ENCODE results near the gene IDH3G.
"Not testable (repeated sequence)": the region's sequence is repeated elsewhere in the genome, so short reads cannot be mapped to it uniquely, and the experiment has no call there.

The IDH3G gene

GRCh38 chrX:153794018-153794896 lies at the start of gene IDH3G, which contains the start of gene SSR4:
Gene IDH3G (minus strand): TSS chrX:153794375. CDS start chrX:153794326, 49 bp downstream.
Gene SSR4 (plus strand): TSS chrX:153794668. CDS start chrX:153794688, 20 bp downstream.
- peak; percentile 89 for DNase-seq

GRCh38 chrX:153836921-153837320 lies 42.7 kb upstream of the IDH3G start:
- no peak for DNase-seq

GRCh38 chrX:153832728-153833127 lies 38.6 kb upstream of the IDH3G start:
- no peak for DNase-seq

DNA sequence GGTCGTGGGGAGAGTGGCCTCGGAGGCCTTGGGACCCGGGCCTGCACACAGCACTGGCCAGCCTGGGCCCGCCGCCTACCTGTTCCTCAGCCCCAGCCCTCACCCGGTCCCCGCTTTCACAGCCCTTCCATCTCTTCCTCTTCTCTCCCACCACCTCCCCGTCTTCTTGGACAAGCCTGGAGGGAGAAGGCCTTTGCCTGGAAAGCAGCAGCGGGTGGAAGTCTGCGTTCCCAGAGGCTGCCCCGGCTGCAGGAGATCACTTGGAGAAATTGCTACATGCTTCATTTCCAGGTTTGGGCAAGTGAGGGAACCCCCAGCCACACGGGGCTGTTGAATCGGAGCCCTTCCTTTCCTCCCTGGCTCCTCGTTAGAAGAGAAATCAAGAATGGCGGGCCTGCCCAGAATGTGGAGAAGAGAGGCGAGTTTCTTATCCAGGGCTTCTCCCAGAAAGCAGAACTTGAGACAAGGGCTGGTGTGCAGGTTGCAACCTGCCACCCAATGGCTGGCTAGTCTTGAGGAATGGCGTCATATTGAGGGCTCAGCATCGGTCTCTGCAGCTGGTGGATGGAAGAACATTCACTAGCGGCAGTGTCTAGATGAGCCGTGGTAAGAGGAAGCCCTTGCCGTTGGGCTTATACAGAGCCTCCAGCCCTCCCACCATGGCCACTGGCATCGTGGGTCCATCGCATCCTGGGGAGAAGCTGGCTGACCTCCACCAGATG lies 37.4 kb upstream of the IDH3G start:
- no peak for DNase-seq

DNA sequence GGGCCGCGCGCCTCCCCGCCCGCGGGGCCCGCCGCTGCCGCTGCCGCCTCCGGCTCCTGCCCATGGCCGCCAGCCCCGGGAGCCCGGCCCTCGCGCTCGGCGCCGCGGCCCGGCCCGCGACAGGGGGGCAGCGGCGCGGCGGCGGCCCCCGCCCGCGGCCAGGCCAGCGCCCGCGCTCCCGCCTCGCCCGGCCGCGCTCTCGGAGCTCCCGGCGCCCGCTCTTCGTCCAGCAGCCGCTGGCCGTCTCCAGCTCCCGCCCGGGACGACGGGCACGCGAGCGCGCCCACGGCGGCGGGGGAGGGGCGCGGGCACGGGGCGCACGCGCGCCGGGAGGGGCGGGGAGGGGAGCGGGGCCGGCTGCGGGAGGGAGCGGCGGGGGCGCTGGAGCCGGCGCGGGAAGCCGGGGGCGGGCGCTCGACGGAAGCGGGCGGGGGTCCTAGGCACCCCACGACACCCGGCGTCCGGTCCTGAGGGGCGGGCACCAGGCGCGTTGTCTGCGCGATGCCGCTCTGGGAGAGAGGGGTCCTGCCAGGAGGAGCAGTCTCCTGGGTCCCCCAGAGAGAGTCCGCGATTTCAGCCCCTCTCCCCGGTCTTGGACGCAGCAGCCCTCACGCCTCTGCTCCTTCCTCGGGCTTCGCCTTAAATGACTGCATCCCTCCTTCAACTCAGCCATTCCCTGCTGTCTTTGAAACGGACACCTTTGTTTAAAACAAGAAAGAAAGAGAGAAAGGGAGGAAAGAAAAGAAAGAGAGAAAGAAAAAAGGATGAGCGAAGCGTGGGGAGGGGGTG lies 36.7 kb upstream of the IDH3G start:
- DNase-seq, result no peak

DNA sequence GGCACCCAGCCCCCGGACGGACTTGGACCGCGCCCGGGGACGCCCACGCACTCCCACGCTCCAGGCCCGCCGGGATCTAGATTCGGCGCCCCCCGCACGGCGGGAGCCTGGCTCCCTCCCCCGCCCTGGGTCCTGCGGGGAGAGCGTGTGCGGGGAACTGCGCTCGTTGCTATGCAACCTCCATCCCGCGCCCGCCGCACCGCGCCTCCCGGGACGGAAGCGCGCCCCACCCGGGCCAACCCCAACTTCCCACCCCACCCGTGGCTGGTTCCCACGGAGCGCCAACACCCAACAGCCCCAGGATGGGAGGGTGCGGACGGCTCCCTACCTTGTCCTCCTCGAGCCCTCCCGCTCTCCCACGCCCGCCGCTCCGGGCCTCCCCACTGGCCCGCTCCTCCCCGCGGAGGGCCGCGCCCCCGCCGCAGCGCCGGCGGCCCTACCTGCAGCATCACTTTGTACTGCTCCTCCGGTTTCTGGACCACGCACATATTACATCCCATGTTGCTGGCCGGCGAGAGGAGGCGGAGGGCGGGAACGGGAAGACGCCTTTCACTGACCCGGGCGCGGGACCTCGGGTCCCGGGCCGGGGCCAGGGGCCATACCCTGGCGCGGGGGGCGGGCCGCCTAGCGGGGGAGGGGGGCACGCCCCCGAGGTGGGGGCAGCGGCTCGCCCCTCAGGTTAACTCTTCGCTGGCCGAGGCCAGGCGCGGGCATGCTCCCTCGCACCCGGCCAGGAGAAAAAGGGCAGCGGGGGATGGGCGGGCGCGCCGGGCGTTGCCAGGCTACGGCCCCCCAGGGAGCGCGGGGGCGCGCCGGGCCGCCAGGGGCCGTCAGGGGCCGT lies 35.8 kb upstream of the IDH3G start, which contains the start of gene PDZD4:
PDZD4 (minus strand) TSS at position 746 of the 841 bp plus-strand sequence; CDS start at position 500, 246 bp downstream.
- DNase-seq, result no peak

DNA sequence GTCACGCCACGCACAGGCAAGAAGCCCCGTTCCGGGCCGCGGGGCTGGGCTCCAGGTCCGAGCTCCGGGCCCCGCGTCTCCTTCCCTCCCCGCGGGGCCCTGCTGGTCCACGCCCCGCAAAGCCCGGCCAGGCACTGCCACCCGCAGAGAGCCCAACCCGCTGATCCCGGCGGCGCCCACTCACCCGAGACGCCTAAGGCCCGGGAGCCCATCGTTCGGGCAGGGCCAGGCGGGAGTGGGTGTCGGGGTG lies 35.3 kb upstream of the IDH3G start:
- DNase-seq, result no peak

DNA sequence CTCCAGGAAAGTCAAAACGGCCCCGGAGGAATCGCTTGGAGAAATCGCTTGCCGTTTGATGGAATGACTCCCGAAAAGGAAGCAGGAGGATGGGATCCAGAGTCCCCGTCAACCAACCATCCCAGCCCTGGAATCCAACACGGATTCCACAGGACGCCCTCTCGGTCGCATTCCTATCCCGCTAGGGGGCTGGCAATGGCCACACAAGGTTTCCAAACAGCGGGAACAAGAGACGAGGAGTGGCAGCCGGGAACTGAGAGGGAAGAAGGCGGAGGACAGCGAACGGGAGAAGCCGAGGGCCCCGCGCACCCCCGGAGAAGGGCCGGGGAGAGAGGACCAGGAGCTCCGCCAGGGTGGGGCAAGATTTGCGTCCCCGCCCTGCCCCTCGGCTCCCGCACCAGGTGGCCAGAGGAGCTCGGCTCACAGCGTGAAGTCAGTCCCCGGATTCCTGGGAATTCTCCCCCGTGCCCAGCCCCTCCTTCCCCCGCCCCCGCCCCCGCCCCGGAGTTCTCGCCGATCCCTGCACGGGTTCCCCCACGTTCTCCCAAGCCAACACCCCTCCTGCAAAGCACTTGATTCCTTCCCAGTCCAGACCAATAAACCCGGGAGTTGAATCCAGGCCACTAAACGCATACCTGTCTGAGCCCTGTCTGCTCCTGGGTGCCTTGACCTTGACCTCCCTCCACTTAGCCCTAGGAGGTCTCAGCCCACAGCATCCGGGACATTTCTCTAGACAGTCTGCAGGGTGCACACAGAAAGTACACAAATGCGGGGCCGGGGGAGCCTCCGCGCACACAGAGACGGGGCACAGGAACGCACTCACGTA lies 34.8 kb upstream of the IDH3G start:
- no peak for DNase-seq

DNA sequence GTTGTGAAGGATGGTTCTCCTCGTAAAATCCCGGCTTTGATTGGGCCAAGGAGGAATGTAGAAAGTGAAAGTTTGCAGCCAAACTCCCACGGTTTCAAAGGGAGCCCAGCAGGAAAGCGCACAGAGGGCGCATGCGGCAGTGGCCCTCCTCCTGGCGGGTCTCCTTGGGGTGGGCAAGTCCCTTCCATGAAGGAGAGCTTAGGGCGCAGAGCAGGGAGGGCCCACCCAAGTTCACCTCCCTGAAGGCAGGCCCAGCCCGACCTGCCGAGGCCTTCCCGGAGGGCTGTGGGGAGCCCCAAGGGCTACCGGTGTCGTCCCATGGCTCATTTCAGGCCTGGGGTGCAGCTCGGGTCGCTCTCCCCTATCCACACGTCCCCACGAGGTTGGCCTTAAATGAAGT lies 34.1 kb upstream of the IDH3G start:
- no peak for DNase-seq

GRCh38 chrX:153827903-153828302 lies 33.7 kb upstream of the IDH3G start:
- DNase-seq, result no peak

GRCh38 chrX:153827016-153827415 lies 32.8 kb upstream of the IDH3G start:
- no peak for DNase-seq

- no peak for DNase-seq
Measured at GRCh38 chrX:153825042-153825441, 30.9 kb upstream of the IDH3G start.

DNA sequence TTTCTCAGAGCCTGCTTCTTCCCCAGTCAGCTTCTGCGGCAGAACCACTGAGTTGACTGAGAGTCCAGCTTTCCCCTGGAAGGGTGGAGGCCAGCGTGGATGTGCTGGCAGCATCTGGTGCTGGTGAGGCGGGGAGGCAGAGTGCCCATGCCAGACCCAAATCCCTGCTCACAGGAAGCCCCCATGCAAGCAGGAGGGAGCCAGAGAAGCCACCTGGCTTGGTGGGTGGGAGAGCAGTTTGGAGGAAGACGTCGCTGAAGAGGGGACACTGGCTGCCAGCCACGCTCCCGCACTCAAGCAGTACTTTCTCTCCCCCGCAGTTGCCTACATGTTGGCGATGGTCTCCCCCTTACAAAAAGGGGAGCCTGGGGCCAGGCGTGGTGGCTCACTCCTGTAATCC lies 30.2 kb upstream of the IDH3G start:
- no peak for DNase-seq

DNA sequence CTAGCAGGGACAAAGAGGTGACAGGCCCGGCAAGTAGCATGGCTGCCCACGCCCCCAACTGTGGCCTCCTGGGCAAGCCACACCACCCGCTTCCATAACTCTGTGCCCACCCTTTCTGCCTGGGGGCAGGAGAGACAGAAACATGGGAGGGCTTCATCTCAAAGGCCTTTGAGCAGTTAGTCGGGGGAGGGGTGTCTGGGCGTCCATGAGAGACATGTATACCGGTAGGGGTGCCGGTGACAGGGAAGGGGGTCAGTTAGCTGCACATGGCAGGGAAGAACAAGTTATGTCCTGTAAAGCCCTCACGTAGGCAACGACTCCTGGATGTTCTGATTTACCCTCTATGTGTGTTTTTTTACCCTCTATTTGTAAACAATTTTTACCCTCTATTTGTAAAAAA lies 26.9 kb upstream of the IDH3G start:
- DNase-seq, result no peak

DNA sequence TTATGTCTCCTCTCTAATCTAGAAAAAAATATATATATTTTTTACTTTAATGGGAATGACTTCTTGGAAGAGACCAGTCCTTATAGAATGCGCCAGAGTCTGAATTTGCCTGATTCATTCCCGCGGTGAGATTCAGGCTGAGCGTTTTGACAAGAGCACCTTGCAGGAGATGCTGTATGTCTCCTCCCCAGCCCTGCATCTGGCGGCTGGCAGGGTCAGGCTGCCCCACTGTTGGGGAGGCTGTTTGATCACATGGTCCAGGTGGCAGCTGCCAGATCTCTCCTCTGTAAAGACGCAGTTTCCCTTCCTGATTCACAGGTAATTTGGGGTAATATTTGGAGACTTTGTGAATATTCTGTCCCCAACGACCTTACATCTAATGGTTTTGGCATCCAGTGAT lies 26.4 kb upstream of the IDH3G start:
- peak; percentile 32 for DNase-seq

DNA sequence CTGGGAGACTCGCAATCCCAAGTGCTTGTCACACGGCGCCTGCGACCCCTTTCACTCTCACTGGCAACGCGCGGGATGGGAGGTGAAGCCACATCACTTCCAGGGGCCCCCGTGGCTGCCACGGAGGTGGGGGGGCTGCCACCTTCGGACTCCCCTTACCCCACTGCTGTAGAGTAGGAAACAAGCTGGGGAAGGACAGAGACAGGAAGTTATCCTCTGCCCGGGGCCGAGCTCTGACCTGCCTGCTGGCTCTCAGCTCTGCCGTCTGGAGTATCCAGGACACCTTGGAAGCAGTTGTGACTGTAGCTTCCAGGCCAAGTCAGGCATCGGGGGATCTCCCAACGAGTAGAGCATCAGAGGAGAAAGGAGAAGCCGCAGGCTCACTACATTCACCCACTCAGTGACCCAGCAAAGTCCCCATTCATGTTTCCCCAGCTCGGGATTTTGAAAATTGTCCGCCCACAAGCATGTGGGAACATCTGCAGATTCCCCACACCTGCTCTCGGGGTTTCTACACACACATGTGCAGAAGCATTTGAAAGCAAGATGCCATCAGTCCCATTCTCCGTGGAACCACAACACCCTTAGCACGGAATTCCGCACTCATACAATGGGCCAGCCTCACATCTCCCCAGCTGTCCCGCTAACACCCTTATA lies 25.3 kb upstream of the IDH3G start:
- DNase-seq, result no peak

GRCh38 chrX:153818571-153819383 lies 24.6 kb upstream of the IDH3G start:
- peak; percentile 15 for DNase-seq

DNA sequence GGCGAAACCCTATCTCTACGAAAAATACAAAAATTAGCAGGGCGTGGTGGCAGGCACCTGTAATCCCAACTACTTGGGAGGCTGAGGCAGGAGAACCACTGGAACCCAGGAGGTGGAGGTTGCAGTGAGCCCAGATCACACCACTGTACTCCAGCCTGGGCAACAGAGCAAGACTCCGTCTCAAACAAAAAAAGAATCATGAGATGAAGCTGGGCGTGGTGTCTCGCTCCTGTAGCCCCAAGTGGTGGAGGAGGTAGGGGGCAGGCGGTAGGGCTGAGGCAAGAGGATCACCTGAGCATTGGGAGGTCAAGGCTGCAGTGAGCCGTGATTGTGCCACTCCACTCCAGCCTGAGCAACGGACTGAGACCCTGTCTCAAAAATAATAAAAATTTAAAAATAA lies 23.9 kb upstream of the IDH3G start:
- not testable (repeated sequence) for DNase-seq

DNA sequence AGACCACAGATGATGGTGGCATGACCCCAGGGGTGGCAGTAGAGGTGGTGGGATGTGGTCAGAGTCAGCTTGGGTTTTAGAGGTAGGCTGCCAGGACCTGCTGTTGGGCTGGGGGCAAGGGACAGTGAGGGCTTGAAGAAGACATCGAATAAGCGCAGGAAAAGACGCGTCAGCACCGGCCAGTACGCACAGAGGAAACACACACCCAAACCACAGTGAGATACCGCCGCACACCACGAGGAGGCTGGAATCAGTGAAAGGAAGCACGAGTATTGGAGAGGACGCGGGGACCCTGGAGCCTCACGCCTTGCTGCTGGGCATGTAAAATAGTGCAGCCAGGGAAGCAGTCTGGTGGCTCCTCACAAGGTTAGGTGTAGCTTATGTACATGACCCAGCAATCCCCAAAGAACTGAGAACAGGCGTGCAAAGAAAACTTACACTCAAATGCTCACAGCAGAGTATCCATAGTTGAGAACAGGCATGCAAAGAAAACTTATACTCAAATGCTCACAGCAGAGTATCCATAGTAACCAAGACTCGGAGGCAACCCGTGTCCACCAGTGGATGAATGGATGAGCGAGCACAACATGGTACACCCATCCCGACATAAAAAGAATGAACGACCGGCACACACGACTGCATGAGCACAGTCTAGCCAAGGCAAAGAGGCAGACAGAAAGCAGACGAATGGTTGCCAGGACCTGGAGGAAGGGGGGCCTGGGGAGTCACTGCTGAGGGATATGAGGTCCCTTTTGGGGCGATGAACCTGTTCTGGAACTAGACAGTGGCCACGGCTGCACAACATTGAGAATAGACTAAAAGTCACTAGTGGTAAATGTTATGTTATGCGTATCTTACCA lies 22.9 kb upstream of the IDH3G start:
- DNase-seq, result no peak

Measured in COR-L47 (cell line).